ENCODE measurements around the gene ASTL.

ASTL gene

DNA sequence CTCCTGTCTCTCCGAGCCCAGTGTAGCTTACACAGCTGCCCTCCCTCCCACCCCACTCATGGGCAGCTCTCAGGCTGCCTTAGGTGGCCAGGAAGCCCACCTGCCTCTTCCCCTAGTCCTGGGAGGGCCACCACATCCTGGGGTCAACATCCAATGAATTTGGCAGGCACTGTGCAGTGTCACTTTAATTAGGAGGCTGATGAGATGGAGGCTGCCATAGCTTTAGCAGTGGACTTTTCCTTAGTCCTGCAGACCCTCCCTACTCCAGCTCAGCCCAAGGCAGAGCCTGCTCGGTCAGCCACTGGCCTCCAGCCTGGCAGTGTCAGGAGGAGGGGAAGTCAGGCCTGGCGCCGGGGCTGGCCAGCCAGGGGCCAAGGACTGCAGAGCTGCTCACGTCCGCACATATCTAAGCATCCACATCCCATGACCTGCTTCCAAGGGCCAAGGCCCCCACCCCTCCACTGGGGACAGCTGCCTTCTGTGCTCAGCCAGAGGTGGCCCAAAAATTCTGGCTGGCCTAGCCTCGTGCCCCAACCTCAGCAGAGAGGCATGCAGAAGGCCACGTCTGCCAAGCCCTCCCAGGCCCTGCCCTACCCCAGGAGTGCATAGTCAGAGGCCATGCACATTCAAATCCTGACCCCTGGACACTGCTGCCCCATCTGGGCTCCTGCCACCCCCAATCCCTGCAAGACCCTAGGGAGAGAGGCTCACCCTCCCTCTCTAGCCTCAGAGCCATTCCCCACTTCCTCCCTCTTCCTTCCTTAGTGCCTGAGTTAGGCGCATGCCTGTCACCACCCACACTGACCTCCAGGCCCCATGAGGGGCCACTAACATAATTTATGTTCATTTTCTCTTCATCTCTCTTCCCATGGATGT, 55.0 kb downstream of the ASTL start:
- Histone ChIP-seq H3K27me3 (replicated peaks) (no peaks in the 10 kb centered on the region), H3K27ac (no peak overlapping the region), H3K4me3 (ENCODE audit: low read depth, low read length) (no peak overlapping the region), H3K36me3 (replicated peaks) (no peaks in the 10 kb centered on the region)
- TF ChIP-seq, protein P1, sequence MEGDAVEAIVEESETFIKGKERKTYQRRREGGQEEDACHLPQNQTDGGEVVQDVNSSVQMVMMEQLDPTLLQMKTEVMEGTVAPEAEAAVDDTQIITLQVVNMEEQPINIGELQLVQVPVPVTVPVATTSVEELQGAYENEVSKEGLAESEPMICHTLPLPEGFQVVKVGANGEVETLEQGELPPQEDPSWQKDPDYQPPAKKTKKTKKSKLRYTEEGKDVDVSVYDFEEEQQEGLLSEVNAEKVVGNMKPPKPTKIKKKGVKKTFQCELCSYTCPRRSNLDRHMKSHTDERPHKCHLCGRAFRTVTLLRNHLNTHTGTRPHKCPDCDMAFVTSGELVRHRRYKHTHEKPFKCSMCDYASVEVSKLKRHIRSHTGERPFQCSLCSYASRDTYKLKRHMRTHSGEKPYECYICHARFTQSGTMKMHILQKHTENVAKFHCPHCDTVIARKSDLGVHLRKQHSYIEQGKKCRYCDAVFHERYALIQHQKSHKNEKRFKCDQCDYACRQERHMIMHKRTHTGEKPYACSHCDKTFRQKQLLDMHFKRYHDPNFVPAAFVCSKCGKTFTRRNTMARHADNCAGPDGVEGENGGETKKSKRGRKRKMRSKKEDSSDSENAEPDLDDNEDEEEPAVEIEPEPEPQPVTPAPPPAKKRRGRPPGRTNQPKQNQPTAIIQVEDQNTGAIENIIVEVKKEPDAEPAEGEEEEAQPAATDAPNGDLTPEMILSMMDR (IDR thresholded peaks at IDR 0.05; ENCODE audit: low read depth, low read length, missing control alignments): no peak
- DNase-seq: no peak
- in situ Hi-C loops (cut with HindIII; ENCODE audit: low pct_ligation_motif_present, low sequenced_read_pairs): no loop called here

DNA sequence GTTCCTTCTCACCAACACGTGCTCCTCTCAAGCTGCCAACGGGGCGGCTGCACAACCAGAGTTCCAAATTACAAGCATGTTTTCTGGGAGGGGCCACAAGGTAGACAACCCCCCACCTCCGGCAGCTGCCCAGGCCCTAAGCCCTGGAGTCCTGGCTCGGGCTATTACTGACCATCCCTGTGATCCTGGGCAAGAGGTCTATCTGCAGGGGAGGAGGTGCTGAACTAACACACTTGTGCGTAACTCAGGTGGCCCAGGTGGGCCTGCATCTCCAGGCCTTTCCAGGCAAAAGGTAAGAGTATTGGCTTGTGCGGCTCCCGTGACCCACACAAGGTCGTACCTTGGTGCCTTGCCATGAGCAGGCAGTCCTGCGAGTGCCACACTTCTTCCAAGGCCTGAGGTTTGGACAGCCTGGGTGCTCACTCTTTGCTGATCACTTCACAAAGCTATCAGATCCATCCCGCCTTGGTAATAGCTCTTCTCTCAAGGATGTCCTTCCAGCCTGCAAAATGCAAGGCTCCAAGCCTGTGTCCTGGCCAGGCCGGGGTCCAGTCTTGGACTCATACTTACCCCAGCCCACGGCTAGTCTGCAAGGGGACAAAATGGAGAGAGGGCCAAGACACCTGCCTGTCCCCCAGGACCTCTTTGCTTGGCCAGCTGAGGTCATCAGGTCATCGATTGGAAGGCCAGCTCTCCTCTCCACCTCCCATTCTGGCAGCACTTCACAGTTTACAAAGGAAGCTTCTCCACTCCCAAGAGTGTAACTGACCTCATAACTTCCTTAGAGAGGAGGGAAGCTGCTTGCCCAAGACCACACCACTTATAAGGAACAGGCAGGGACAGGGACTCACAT, 55.9 kb downstream of the ASTL start:
- H3K36me3 ChIP-seq (replicated peaks): no peaks in the 10 kb centered on the region
- no peak overlapping the region for H3K27ac ChIP-seq
- H3K4me3 ChIP-seq (ENCODE audit: low read depth, low read length): no peak overlapping the region
- TF ChIP-seq, protein P1 (IDR thresholded peaks at IDR 0.05; ENCODE audit: low read depth, low read length, missing control alignments): no peak
- no peaks in the 10 kb centered on the region for H3K27me3 ChIP-seq (replicated peaks)
- in situ Hi-C loops (cut with HindIII; ENCODE audit: low pct_ligation_motif_present, low sequenced_read_pairs): no loop called here
- DNase-seq: no peak

DNA sequence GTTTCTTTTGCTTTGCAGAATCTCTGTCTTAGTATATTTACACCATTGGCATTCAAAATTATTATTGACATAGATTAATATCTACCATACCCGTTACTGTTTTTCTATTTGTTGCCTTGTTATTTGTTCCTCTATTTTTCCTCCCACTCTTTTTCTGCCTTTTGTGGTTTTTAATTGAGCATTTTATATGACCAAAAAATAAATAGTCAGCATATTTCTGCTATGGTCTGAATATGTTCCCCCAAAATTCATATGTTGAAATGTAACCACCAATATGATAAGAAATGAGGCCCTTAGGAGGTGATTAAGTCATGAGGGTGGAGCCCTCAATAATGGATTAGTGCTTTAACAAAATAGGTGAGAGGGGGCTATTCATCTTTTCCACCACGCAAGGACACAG, 57.3 kb downstream of the ASTL start:
- H3K4me3 ChIP-seq (ENCODE audit: low read depth, low read length): no peak overlapping the region
- no peaks in the 10 kb centered on the region for H3K36me3 ChIP-seq (replicated peaks)
- H3K27me3 ChIP-seq (replicated peaks): no peaks in the 10 kb centered on the region
- in situ Hi-C loops (cut with HindIII; ENCODE audit: low pct_ligation_motif_present, low sequenced_read_pairs): no loop called here
- TF ChIP-seq, protein P1 (IDR thresholded peaks at IDR 0.05; ENCODE audit: low read depth, low read length, missing control alignments): no peak
- H3K27ac ChIP-seq: no peak overlapping the region
- no peak for DNase-seq

DNA sequence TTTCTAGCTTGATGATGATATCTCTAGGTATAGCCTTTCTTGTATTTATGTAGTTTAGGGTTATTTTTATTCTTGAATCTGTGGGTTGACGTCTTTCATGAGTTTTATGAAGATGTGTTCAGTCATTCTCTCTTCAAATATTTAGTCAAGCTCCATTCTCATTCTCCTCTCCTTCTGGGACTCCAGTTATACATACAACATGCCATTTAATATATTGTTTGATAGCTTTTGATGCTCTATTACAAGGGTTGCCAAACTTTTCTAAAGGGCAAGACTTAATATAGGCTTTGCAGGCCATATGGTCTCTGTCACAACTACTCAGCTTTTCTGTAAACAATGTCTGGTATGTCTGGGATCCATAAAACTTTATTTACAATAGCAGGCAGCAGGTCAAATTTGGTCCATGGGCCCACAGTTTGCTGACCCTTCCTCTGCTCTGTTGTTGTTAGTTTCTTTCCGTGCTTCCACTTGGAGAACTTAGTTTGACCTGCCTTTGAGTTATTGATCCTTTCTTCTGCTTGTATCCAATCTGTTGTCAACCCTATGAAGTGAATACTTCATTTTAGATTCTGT, 63.0 kb downstream of the ASTL start:
- TF ChIP-seq, protein P1 (IDR thresholded peaks at IDR 0.05; ENCODE audit: low read depth, low read length, missing control alignments): no peak
- in situ Hi-C loops (cut with HindIII; ENCODE audit: low pct_ligation_motif_present, low sequenced_read_pairs): no loop called here
- no peak overlapping the region for H3K27ac ChIP-seq
- DNase-seq: no peak
- H3K4me3 ChIP-seq (ENCODE audit: low read depth, low read length): no peak overlapping the region
- no peaks in the 10 kb centered on the region for H3K27me3 ChIP-seq (replicated peaks)
- H3K36me3 ChIP-seq (replicated peaks): no peaks in the 10 kb centered on the region

DNA sequence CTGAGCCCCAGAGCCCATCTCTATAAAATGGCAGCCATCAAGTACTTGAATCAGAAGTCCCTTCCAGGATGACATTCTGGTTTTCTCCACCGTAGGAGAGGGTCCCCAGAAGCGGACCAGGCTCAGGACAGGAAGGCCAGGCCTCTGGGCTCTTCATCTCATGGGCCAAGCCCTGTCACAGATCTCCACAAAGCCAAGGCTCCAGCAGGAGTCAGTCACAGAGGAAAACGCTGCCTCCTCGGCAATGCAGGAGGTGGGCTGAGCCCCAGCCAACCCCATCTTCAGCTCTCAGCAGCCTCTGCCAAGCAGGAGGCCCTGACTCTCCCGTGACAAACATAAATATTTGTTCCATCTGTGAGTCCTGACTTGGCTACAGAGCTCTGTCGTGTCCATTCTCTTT, 64.1 kb downstream of the ASTL start:
- TF ChIP-seq, protein P1 (IDR thresholded peaks at IDR 0.05; ENCODE audit: low read depth, low read length, missing control alignments): no peak
- no peak overlapping the region for H3K27ac ChIP-seq
- H3K36me3 ChIP-seq (replicated peaks): no peaks in the 10 kb centered on the region
- no peak overlapping the region for H3K4me3 ChIP-seq (ENCODE audit: low read depth, low read length)
- no peak for DNase-seq
- in situ Hi-C loops (cut with HindIII; ENCODE audit: low pct_ligation_motif_present, low sequenced_read_pairs): no loop called here
- H3K27me3 ChIP-seq (replicated peaks): no peaks in the 10 kb centered on the region
